HEK293 (cell line): ENCODE results near the gene TEPSIN.

Source experiments
- FEZF1 ChIP-seq: fragments of 450-650 bp; formaldehyde crosslinking; IDR thresholded peaks from 2 replicates; pipeline ENCODE4 v1.5.1; 2016; ENCODE audit warnings: missing biosample characterization, missing genetic modification characterization
- HIC1 ChIP-seq: fragments of 450-650 bp; formaldehyde crosslinking; IDR thresholded peaks from 2 replicates; pipeline ENCODE4 v1.5.1; 2016; ENCODE audit warnings: missing biosample characterization, missing genetic modification characterization
- INSM2 ChIP-seq: fragments of 450-650 bp; formaldehyde crosslinking; IDR thresholded peaks from 2 replicates; pipeline ENCODE4 v1.5.1; 2016; ENCODE audit warnings: missing biosample characterization, missing genetic modification characterization
- KLF10 ChIP-seq: fragments of 450-650 bp; IDR thresholded peaks from 2 replicates; pipeline ENCODE4 v1.5.1; 2018; ENCODE audit warnings: missing biosample characterization, mild to moderate bottlenecking, missing genetic modification characterization
- PATZ1 ChIP-seq: fragments of 450-650 bp; formaldehyde crosslinking; IDR thresholded peaks from 2 replicates; pipeline ENCODE4 v1.5.1; 2016; ENCODE audit warnings: missing biosample characterization, missing genetic modification characterization
- REPIN1 ChIP-seq: fragments of 450-650 bp; formaldehyde crosslinking; IDR thresholded peaks from 2 replicates; pipeline ENCODE4 v1.5.1; 2017; ENCODE audit warnings: missing biosample characterization, missing genetic modification characterization, low read depth
- YY2 ChIP-seq: fragments of 450-650 bp; formaldehyde crosslinking; IDR thresholded peaks from 2 replicates; pipeline ENCODE4 v1.5.1; 2016; ENCODE audit warnings: missing biosample characterization, missing genetic modification characterization
- ZBTB11 ChIP-seq: fragments of 450-650 bp; formaldehyde crosslinking; conservative IDR thresholded peaks from 2 replicates; pipeline ENCODE4 v1.5.1; 2016; ENCODE audit warnings: low read depth, missing biosample characterization, missing genetic modification characterization
- ZBTB48 ChIP-seq: fragments of 450-650 bp; formaldehyde crosslinking; IDR thresholded peaks from 2 replicates; pipeline ENCODE4 v1.5.1; 2016; ENCODE audit warnings: missing biosample characterization, missing genetic modification characterization
- ZEB2 ChIP-seq: fragments of 450-650 bp; formaldehyde crosslinking; IDR thresholded peaks from 2 replicates; pipeline ENCODE4 v1.5.1; 2016; ENCODE audit warnings: missing biosample characterization, missing genetic modification characterization
- ZFP41 ChIP-seq: fragments of 450-650 bp; formaldehyde crosslinking; IDR thresholded peaks from 2 replicates; pipeline ENCODE4 v1.5.1; 2016; ENCODE audit warnings: missing biosample characterization, missing genetic modification characterization, borderline replicate concordance
- ZIC2 ChIP-seq: fragments of 450-650 bp; formaldehyde crosslinking; IDR thresholded peaks from 2 replicates; pipeline ENCODE4 v1.5.1; 2016; ENCODE audit warnings: missing biosample characterization, missing genetic modification characterization
- ZNF112 ChIP-seq: fragments of 450-650 bp; formaldehyde crosslinking; IDR thresholded peaks from 2 replicates; pipeline ENCODE4 v1.5.0; 2017; ENCODE audit warnings: missing biosample characterization, missing genetic modification characterization
- ZNF140 ChIP-seq: fragments of 450-650 bp; formaldehyde crosslinking; IDR thresholded peaks from 2 replicates; pipeline ENCODE4 v1.5.1; 2016; ENCODE audit warnings: missing biosample characterization, missing genetic modification characterization
- ZNF211 ChIP-seq: fragments of 450-650 bp; formaldehyde crosslinking; IDR thresholded peaks from 2 replicates; pipeline ENCODE4 v1.5.1; 2016; ENCODE audit warnings: low read depth, missing biosample characterization, missing genetic modification characterization
- ZNF280D ChIP-seq: fragments of 450-650 bp; formaldehyde crosslinking; IDR thresholded peaks from 2 replicates; pipeline ENCODE4 v1.5.1; 2016; ENCODE audit warnings: missing biosample characterization, missing genetic modification characterization
- ZNF292 ChIP-seq: fragments of 450-650 bp; formaldehyde crosslinking; IDR thresholded peaks from 2 replicates; pipeline ENCODE4 v1.5.1; 2016; ENCODE audit warnings: low read depth, missing biosample characterization, missing genetic modification characterization, borderline replicate concordance
- ZNF37A ChIP-seq: fragments of 450-650 bp; IDR thresholded peaks from 2 replicates; pipeline ENCODE4 v1.5.1; 2018; ENCODE audit warnings: missing biosample characterization, missing genetic modification characterization
- ZNF555 ChIP-seq: fragments of 450-650 bp; formaldehyde crosslinking; conservative IDR thresholded peaks from 2 replicates; pipeline ENCODE4 v1.5.1; 2017; ENCODE audit warnings: missing biosample characterization, mild to moderate bottlenecking, missing genetic modification characterization, inconsistent platforms
- ZNF621 ChIP-seq: fragments of 450-650 bp; formaldehyde crosslinking; IDR thresholded peaks from 2 replicates; pipeline ENCODE4 v1.5.1; 2017; ENCODE audit warnings: missing biosample characterization, missing genetic modification characterization
- ZNF639 ChIP-seq: fragments of 450-650 bp; formaldehyde crosslinking; IDR thresholded peaks from 2 replicates; pipeline ENCODE4 v1.5.1; 2016; ENCODE audit warnings: missing biosample characterization, missing genetic modification characterization
- ZNF76 ChIP-seq: fragments of 450-650 bp; formaldehyde crosslinking; IDR thresholded peaks from 2 replicates; pipeline ENCODE4; 2016; ENCODE audit warnings: low read depth, missing biosample characterization, missing genetic modification characterization, borderline replicate concordance
- ZSCAN4 ChIP-seq: fragments of 450-650 bp; formaldehyde crosslinking; IDR thresholded peaks from 2 replicates; pipeline ENCODE4 v1.5.1; 2017; ENCODE audit warnings: missing biosample characterization, missing genetic modification characterization

The TEPSIN gene

GRCh38 chr17:81253358-81254131 lies 14.7 kb upstream of the TEPSIN start (continued):
- TF ChIP-seq PATZ1 (peak; percentile 71), ZIC2 (tag by site-specific recombination) (no peak), ZNF76 (peak; percentile 64), ZNF112 (tag by site-specific recombination) (no peak), HIC1 (peak; percentile 84; the same call in 1 of the 2 replicates), ZNF211 (no peak), ZNF280D (tag by site-specific recombination) (no peak), ZBTB11 (no peak), ZNF140 (tag by site-specific recombination) (no peak; the same call in 1 of the 2 replicates), KLF10 (tag by site-specific recombination) (no peak), INSM2 (peak; percentile 68; the same call in 1 of the 2 replicates), ZNF292 (tag by site-specific recombination) (no peak), YY2 (tag by site-specific recombination) (peak; percentile 89), ZEB2 (tag by site-specific recombination) (peak; percentile 79), ZNF639 (tag by site-specific recombination) (no peak; the same call in none of the 2 replicates), ZFP41 (tag by site-specific recombination) (0 out of 2 replicates have a peak, but pooled peaks have one; percentile 10), ZNF621 (tag by site-specific recombination) (no peak), ZNF37A (no peak), FEZF1 (no peak), ZNF555 (tag by site-specific recombination) (no peak), ZSCAN4 (tag by site-specific recombination) (no peak), REPIN1 (tag by site-specific recombination) (no peak; the same call in 1 of the 2 replicates), ZBTB48 (tag by site-specific recombination) (peak; percentile 66)
